Measurements from ENCODE around the gene RALGAPA2.

RALGAPA2 gene

GRCh38 chr20:20489054-20489453 is 223.4 kb downstream of the RALGAPA2 start:
- H3K4me1 Mint-ChIP-seq, result no peaks in the 10 kb centered on the region
- no peak for ATAC-seq (replicated peaks; ENCODE audit: extremely low read depth, poor library complexity, severe bottlenecking)
- no peak overlapping the region for H3K27ac Mint-ChIP-seq (ENCODE audit: low read depth)
- H3K4me3 Mint-ChIP-seq, result no peak overlapping the region
- DNase-seq (ENCODE audit: low spot score in 2 of 2), result no peak
- no peaks in the 10 kb centered on the region for H3K27me3 Mint-ChIP-seq
- no peaks in the 10 kb centered on the region for H3K9me3 Mint-ChIP-seq
- H3K36me3 Mint-ChIP-seq (ENCODE audit: insufficient read depth), result peaks cover 17% of the 10 kb centered on the region

- no peak for ATAC-seq (replicated peaks; ENCODE audit: extremely low read depth, poor library complexity, severe bottlenecking)
- peaks cover 17% of the 10 kb centered on the region for H3K36me3 Mint-ChIP-seq (ENCODE audit: insufficient read depth)
- no peak overlapping the region for H3K4me3 Mint-ChIP-seq
- H3K4me1 Mint-ChIP-seq, result no peaks in the 10 kb centered on the region
- H3K27ac Mint-ChIP-seq (ENCODE audit: low read depth), result no peak overlapping the region
- H3K9me3 Mint-ChIP-seq, result no peaks in the 10 kb centered on the region
- no peaks in the 10 kb centered on the region for H3K27me3 Mint-ChIP-seq
- no peak for DNase-seq (ENCODE audit: low spot score in 2 of 2)
Observed at GRCh38 chr20:20488388-20488787, 224.1 kb downstream of the RALGAPA2 start.

GRCh38 chr20:20487811-20488210 is 224.6 kb downstream of the RALGAPA2 start:
- no peaks in the 10 kb centered on the region for H3K9me3 Mint-ChIP-seq
- no peak overlapping the region for H3K4me3 Mint-ChIP-seq
- ATAC-seq (replicated peaks; ENCODE audit: extremely low read depth, poor library complexity, severe bottlenecking) (no peak), DNase-seq (ENCODE audit: low spot score in 2 of 2) (no peak)
- H3K36me3 Mint-ChIP-seq (ENCODE audit: insufficient read depth), result peaks cover 18% of the 10 kb centered on the region
- H3K4me1 Mint-ChIP-seq, result no peaks in the 10 kb centered on the region
- H3K27me3 Mint-ChIP-seq, result no peaks in the 10 kb centered on the region
- no peak overlapping the region for H3K27ac Mint-ChIP-seq (ENCODE audit: low read depth)

GRCh38 chr20:20483328-20483727 is 229.1 kb downstream of the RALGAPA2 start:
- peaks cover 3% of the 10 kb centered on the region for H3K36me3 Mint-ChIP-seq (ENCODE audit: insufficient read depth)
- ATAC-seq (replicated peaks; ENCODE audit: extremely low read depth, poor library complexity, severe bottlenecking) (no peak), DNase-seq (ENCODE audit: low spot score in 2 of 2) (no peak)
- H3K27me3 Mint-ChIP-seq, result no peaks in the 10 kb centered on the region
- H3K27ac Mint-ChIP-seq (ENCODE audit: low read depth), result no peak overlapping the region
- no peaks in the 10 kb centered on the region for H3K4me1 Mint-ChIP-seq
- no peak overlapping the region for H3K4me3 Mint-ChIP-seq
- no peaks in the 10 kb centered on the region for H3K9me3 Mint-ChIP-seq

- no peak overlapping the region for H3K27ac Mint-ChIP-seq (ENCODE audit: low read depth)
- H3K36me3 Mint-ChIP-seq (ENCODE audit: insufficient read depth), result peaks cover 3% of the 10 kb centered on the region
- no peaks in the 10 kb centered on the region for H3K27me3 Mint-ChIP-seq
- H3K4me3 Mint-ChIP-seq, result no peak overlapping the region
- ATAC-seq (replicated peaks; ENCODE audit: extremely low read depth, poor library complexity, severe bottlenecking) (no peak), DNase-seq (ENCODE audit: low spot score in 2 of 2) (no peak)
- no peaks in the 10 kb centered on the region for H3K9me3 Mint-ChIP-seq
- H3K4me1 Mint-ChIP-seq, result no peaks in the 10 kb centered on the region
Observed at GRCh38 chr20:20482453-20482852, 230.0 kb downstream of the RALGAPA2 start.

GRCh38 chr20:20480689-20481088 is 231.8 kb downstream of the RALGAPA2 start:
- Mint-ChIP-seq H3K27me3 (no peaks in the 10 kb centered on the region), H3K4me1 (no peaks in the 10 kb centered on the region), H3K27ac (ENCODE audit: low read depth) (no peak overlapping the region), H3K4me3 (no peak overlapping the region), H3K9me3 (no peaks in the 10 kb centered on the region), H3K36me3 (ENCODE audit: insufficient read depth) (peaks cover 1% of the 10 kb centered on the region)
- no peak for DNase-seq (ENCODE audit: low spot score in 2 of 2)
- no peak for ATAC-seq (replicated peaks; ENCODE audit: extremely low read depth, poor library complexity, severe bottlenecking)

GRCh38 chr20:20480126-20480525 is 232.3 kb downstream of the RALGAPA2 start:
- Mint-ChIP-seq H3K4me3 (no peak overlapping the region), H3K4me1 (no peaks in the 10 kb centered on the region), H3K27ac (ENCODE audit: low read depth) (no peak overlapping the region), H3K9me3 (no peaks in the 10 kb centered on the region), H3K27me3 (no peaks in the 10 kb centered on the region), H3K36me3 (ENCODE audit: insufficient read depth) (peaks cover 1% of the 10 kb centered on the region)
- DNase-seq (ENCODE audit: low spot score in 2 of 2) (no peak), ATAC-seq (replicated peaks; ENCODE audit: extremely low read depth, poor library complexity, severe bottlenecking) (no peak)

GRCh38 chr20:20477444-20478041 is 234.9 kb downstream of the RALGAPA2 start:
- H3K4me1 Mint-ChIP-seq, result no peaks in the 10 kb centered on the region
- H3K36me3 Mint-ChIP-seq (ENCODE audit: insufficient read depth), result peaks cover 2% of the 10 kb centered on the region
- H3K9me3 Mint-ChIP-seq, result no peaks in the 10 kb centered on the region
- ATAC-seq (replicated peaks; ENCODE audit: extremely low read depth, poor library complexity, severe bottlenecking), result no peak
- H3K27me3 Mint-ChIP-seq, result no peaks in the 10 kb centered on the region
- no peak overlapping the region for H3K27ac Mint-ChIP-seq (ENCODE audit: low read depth)
- H3K4me3 Mint-ChIP-seq, result no peak overlapping the region
- DNase-seq (ENCODE audit: low spot score in 2 of 2), result no peak

- H3K36me3 Mint-ChIP-seq (ENCODE audit: insufficient read depth), result peaks cover 6% of the 10 kb centered on the region
- H3K4me1 Mint-ChIP-seq, result no peaks in the 10 kb centered on the region
- DNase-seq (ENCODE audit: low spot score in 2 of 2), result no peak
Observed at GRCh38 chr20:20476504-20476903, 235.9 kb downstream of the RALGAPA2 start.

GRCh38 chr20:20473657-20474056 is 238.8 kb downstream of the RALGAPA2 start:
- no peak for ATAC-seq (replicated peaks; ENCODE audit: extremely low read depth, poor library complexity, severe bottlenecking)
- H3K4me1 Mint-ChIP-seq, result no peaks in the 10 kb centered on the region
- H3K4me3 Mint-ChIP-seq, result no peak overlapping the region
- no peak for DNase-seq (ENCODE audit: low spot score in 2 of 2)
- no peaks in the 10 kb centered on the region for H3K9me3 Mint-ChIP-seq
- peaks cover 10% of the 10 kb centered on the region for H3K36me3 Mint-ChIP-seq (ENCODE audit: insufficient read depth)
- no peak overlapping the region for H3K27ac Mint-ChIP-seq (ENCODE audit: low read depth)
- H3K27me3 Mint-ChIP-seq, result no peaks in the 10 kb centered on the region

More at GRCh38 chr20:20476504-20476903, 235.9 kb downstream of the RALGAPA2 start:
- no peak overlapping the region for H3K27ac Mint-ChIP-seq (ENCODE audit: low read depth)
- ATAC-seq (replicated peaks; ENCODE audit: extremely low read depth, poor library complexity, severe bottlenecking), result no peak
- no peaks in the 10 kb centered on the region for H3K27me3 Mint-ChIP-seq
- H3K9me3 Mint-ChIP-seq, result no peaks in the 10 kb centered on the region
- no peak overlapping the region for H3K4me3 Mint-ChIP-seq

- Mint-ChIP-seq H3K4me3 (no peak overlapping the region), H3K4me1 (no peaks in the 10 kb centered on the region), H3K27me3 (no peaks in the 10 kb centered on the region), H3K9me3 (no peaks in the 10 kb centered on the region), H3K27ac (ENCODE audit: low read depth) (no peak overlapping the region), H3K36me3 (ENCODE audit: insufficient read depth) (peaks cover 10% of the 10 kb centered on the region)
- ATAC-seq (replicated peaks; ENCODE audit: extremely low read depth, poor library complexity, severe bottlenecking) (no peak), DNase-seq (ENCODE audit: low spot score in 2 of 2) (no peak)
Observed at GRCh38 chr20:20472684-20473274, 239.7 kb downstream of the RALGAPA2 start.

- no peak for DNase-seq (ENCODE audit: low spot score in 2 of 2)
- no peak for ATAC-seq (replicated peaks; ENCODE audit: extremely low read depth, poor library complexity, severe bottlenecking)
- Mint-ChIP-seq H3K4me3 (no peak overlapping the region), H3K27ac (ENCODE audit: low read depth) (no peak overlapping the region), H3K9me3 (no peaks in the 10 kb centered on the region), H3K4me1 (no peaks in the 10 kb centered on the region), H3K27me3 (no peaks in the 10 kb centered on the region), H3K36me3 (ENCODE audit: insufficient read depth) (peaks cover 4% of the 10 kb centered on the region)
Observed at GRCh38 chr20:20466341-20466879, 246.0 kb downstream of the RALGAPA2 start.

- ATAC-seq (replicated peaks; ENCODE audit: extremely low read depth, poor library complexity, severe bottlenecking), result no peak
Observed at GRCh38 chr20:20465252-20465651, 247.2 kb downstream of the RALGAPA2 start.

More at GRCh38 chr20:20465252-20465651, 247.2 kb downstream of the RALGAPA2 start:
- no peak overlapping the region for H3K27ac Mint-ChIP-seq (ENCODE audit: low read depth)
- no peaks in the 10 kb centered on the region for H3K9me3 Mint-ChIP-seq
- no peak overlapping the region for H3K4me3 Mint-ChIP-seq
- H3K36me3 Mint-ChIP-seq (ENCODE audit: insufficient read depth), result peaks cover 7% of the 10 kb centered on the region
- DNase-seq (ENCODE audit: low spot score in 2 of 2), result no peak
- H3K4me1 Mint-ChIP-seq, result no peaks in the 10 kb centered on the region
- H3K27me3 Mint-ChIP-seq, result no peaks in the 10 kb centered on the region

Data from central memory CD8-positive, alpha-beta T cell (primary cell).